MV-4-11 (cell line): ENCODE data around the gene SPINK9.
"Not testable (repeated sequence)": the region's sequence is repeated elsewhere in the genome, so short reads cannot be mapped to it uniquely, and the experiment has no call there.

Experiments
- DNase-seq: peaks from one replicate; lab custom pipeline; 2025; lab: John Stamatoyannopoulos, UW

Gene SPINK9, protein sequence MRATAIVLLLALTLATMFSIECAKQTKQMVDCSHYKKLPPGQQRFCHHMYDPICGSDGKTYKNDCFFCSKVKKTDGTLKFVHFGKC

DNA sequence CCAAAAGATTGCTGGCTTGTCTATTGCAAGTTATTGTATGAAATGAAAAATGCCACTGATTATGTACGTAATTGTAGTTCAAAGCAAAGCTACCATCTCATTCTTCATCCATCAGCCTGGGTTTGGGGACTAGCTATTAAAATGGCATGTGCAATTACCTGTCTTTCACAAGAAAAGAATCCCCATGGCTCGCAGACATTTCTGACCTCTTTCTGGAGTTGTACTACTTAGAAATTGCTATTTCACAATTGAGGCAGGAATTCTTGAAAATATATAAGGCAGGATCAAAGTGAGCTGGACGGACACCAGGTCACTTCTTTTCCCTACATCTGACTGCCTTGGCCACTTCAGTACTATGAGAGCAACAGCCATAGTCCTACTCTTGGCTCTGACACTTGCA is at the start of gene SPINK9:
TSS of gene SPINK9 (plus strand) at position 301 of the 400 bp plus-strand sequence. CDS start at position 356, 55 bp downstream.
- DNase-seq: no peak

DNA sequence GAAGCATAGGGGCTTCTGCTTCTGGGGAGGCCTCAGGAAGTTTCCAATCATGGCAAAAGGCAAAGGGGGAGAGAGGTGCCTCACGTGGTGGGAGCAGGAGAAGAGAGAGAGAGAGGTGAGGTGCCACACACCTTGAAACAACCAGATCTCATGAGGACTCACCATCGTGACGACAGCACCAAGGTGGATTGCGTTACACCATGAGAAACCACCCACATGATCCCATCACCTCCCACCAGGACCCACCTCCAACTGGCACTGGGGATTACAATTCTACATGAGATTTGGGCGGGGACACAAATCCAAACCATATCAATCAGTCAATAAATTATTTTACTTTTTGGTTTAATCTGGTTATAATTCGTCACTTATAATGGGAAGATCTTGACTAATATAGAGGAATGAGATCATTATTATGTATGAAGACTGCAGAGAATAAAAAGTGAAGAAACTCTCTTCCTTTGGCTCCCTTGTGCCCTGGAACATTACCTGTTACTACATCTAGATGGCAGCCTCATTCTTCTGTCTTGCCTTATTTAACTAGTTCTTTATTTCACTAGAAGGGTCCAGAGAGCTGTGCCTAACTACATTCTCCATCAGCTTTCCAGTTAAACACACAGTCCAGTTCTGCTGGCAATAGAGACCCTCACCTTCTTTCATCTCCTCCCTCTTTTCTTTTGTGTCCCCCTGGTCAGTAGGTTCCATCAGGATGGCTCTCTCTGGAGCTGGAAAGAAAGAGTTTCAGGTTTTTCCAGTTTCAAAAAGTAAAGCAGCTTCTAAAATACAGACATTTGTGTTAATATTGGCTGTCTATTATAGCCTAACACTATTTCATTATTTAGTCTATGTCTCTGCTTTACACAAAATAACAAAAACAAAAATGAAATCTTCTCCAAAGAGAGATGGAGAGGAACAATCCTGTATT is 44.8 kb upstream of the SPINK9 start:
- DNase-seq: peak; percentile 5

DNA sequence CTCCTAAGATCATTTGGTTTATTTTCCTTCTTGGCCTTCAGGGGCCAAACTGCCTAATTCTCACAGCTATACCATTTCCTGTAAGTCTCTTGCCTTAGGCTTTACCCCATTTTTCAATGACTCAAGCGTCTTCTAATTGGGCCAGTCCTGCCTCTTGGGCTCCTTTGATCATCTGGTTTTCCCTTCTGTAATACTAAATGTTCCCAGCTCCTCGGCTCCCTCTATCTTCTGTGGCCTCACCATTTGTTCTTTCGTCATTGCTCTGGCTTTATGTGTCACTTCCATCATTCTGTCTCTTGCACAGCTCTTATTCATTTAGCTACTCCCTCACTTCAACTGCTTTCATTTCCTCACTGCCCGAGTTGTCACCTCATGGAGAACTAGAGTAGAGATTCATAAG is 37.6 kb upstream of the SPINK9 start:
- DNase-seq: no peak

DNA sequence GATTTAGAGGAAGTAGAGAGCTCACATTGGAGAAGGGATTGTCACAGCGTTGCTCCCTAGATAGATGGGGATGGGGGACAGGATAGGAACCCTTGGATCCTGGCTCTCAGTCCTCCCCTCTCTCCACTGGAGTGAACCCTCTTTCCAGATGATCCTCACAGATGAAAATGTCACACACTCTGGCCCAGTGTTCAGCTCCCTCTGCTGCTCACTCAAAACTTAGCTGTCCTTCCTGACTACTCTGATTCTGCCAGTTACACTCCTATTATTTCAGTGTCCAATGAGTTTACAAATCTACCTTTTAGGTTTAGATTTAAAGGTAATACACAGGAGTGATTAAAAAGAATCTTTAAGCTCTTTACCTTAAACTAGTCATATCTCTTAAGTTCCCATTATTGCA is 28.9 kb upstream of the SPINK9 start:
- no peak for DNase-seq

DNA sequence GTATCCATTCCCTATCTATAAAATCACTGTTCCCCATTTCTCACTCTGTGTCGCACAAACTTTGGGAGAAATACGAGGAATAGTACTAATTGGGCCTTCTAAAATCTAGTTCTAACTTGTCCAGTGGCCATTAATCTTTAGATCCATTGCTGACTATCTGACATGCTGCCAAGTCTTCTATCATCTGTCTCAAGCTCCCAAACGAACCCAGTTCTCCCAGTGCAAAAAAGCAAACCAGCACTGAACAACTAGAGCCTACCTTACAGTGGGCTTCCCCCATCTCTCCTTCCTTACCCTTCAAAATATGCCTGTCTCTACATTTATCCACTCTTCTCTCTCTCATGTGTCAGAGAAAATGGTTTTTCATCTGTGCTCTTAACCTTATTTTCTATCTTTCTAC is 26.3 kb upstream of the SPINK9 start:
- DNase-seq: no peak

DNA sequence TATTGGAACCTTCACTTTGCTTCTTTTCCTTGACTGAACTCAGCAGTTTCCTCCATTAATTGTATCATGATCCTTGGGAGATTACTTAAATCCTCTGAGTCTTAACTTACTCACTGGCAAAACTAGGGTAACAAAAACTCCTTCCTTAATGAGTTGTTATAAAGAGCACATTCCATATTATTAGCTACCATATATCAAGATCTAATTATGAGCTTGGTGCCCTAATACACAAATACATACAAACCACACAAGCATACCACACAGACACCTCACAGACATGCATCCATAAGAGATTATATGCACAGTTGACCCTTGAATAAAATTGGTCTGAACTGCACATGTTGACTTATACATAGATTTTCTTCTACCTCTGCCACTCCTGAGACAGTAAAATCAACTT is 25.6 kb upstream of the SPINK9 start:
- DNase-seq: no peak

DNA sequence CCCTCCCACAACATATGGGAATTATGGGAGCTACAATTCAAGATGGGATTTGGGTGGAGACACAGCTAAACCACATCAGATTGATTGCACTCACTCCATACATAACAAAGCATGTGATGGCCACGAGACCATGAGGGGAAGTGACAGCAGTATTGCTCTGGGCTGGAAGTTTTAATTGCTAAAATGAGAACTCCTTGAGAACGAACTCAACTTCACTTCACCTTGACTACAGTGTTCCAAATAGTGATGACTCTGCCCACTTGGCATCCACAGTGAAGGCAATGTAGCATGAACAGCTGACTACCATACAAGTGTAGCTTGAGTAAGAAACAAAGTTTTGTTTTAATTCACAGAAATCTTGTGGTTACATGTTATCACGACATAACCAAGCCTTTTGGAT is 23.9 kb upstream of the SPINK9 start:
- no peak for DNase-seq

DNA sequence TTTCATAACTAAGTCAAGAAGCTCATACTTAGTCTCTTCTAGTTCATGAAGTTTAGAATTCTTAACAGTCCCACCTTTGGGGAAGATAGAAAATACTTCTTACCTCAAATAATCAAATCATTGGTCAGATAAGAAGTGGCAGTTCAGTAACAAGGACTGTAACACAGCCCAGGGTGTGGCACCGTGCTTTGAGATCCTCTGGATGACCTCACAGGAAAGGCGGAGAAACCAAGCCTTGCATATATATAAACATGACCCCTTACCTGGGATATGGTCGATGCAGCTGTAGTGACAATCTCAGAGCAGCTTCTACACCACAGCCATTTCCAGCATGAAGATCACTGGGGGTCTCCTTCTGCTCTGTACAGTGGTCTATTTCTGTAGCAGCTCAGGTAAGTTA is 23.2 kb upstream of the SPINK9 start, which contains the start of gene SPINK7:
TSS of gene SPINK7 (plus strand) at position 271 of the 400 bp plus-strand sequence. CDS start at position 332, 61 bp downstream.
- DNase-seq: no peak

DNA sequence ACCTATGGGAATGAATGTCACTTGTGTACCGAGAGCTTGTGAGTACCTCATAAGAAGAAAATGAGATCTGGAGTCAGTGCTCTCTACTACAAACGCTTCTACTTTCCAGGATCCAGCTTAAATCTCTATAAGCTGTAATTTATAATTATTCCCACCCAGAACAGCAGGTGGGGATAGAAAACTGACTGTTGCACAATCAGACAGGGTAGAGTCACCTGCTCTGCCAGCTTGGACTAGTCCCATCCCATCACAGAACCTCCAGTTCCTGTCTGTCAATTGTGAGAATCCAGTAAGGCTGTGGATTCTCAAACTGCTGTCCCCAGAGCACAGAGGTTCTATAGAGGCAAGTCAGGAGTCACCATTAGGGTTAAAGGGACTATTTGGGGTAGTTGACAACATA is 21.2 kb upstream of the SPINK9 start:
- DNase-seq: no peak

DNA sequence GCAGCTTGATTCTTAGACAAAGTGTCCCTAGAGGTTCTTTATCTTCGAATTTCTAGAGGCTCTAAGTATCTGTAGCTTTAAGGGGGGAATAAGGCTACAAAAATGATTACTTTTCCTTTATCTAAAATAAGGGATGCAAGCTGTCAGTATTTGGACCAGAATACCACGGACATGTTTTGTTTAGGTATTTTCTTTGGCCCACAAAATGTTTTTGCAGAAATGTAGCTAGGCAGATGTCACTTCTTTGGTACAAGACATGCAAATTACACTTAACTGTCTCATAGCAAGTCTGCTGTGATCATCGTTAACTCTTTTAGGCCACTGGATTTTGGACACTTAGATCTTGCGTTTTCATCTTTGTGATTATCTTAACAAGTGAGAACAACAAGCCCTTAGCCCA is 20.6 kb upstream of the SPINK9 start:
- DNase-seq: no peak

DNA sequence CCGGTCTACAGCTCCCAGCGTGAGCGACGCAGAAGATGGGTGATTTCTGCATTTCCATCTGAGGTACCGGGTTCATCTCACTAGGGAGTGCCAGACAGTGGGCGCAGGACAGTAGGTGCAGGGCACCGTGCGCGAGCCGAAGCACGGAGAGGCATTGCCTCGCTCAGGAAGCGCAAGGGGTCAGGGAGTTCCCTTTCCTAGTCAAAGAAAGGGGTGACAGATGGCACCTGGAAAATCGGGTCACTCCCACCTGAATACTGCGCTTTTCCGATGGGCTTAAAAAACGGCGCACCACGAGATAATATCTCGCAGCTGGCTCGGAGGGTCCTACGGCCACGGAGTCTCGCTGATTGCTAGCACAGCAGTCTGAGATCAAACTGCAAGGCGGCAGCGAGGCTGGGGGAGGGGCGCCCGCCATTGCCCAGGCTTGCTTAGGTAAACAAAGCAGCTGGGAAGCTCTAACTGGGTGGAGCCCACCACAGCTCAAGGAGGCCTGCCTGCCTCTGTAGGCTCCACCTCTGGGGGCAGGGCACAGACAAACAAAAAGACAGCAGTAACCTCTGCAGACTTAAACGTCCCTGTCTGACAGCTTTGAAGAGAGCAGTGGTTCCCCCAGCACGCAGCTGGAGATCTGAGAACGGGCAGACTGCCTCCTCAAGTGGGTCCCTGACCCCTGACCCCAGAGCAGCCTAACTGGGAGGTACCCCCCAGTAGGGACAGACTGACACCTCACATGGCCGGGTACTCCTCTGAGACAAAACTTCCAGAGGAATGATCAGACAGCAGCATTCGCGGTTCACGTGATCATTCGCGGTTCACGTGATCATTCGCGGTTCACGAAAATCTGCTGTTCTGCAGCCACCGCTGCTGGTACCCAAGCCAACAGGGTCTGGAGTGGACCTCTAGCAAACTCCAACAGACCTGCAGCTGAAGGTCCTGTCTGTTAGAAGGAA is 15.1 kb upstream of the SPINK9 start:
- DNase-seq: not testable (repeated sequence)

DNA sequence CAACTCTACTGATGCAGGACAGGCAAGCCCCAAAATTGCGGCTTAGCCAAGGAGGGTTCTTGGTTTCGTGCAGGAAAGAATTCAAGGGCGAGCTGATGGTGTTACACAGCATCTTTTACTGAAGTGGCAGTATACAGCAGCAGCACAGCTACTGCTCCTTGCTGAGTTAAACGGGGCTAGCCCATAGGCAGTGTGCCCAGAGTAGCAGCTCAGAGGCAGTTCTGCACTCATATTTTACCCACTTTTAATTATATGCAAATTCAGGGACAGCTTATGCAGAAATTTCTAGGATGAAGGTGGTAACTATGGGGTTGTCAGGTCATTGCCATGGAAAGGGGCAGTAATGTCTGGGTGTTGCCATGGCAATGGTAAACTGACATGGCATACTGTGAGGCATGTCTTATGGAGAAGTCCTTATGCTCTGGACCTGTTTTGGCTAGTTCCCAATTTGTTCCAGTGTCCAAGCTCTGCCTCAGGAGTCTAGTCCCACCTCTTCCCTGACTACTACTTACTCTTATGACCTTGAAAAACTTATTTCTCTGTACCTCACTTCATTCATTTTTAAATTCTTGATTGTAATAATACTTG is 2.0 kb upstream of the SPINK9 start:
- no peak for DNase-seq

DNA sequence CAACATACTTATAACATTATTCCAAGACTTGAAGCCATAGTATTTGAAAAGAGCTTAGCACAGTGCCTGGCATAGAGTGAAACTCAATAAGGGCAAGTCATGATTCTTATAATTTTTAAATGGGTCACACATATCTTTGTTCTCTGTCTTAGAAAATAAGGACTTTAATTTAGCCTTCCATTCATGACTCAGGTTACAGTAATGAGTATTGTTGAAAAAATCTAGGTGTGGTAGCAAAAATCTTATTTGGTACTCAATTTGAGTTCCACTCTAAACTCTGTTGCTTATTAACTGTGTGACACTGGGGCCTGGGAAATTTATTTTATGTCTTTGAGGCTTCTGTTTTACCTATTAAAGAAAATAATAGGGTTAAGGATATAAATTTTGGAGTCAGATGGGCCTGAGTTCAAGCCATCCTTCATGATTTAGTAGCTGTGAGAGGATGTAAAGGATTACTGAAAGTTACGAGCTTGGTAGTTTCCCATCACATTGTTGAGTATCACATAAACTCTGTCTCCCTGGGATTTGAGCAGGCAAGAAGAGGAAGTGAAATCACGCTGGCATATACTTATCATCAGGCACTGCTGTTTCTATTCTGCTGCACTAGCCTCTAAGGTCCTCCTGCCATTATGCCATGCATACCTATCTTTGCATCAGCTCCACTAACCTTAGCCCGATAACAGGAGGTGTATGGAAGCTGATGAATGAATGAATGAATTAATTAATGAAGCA is 1.5 kb downstream of the SPINK9 start:
- peak; percentile 90 for DNase-seq

DNA sequence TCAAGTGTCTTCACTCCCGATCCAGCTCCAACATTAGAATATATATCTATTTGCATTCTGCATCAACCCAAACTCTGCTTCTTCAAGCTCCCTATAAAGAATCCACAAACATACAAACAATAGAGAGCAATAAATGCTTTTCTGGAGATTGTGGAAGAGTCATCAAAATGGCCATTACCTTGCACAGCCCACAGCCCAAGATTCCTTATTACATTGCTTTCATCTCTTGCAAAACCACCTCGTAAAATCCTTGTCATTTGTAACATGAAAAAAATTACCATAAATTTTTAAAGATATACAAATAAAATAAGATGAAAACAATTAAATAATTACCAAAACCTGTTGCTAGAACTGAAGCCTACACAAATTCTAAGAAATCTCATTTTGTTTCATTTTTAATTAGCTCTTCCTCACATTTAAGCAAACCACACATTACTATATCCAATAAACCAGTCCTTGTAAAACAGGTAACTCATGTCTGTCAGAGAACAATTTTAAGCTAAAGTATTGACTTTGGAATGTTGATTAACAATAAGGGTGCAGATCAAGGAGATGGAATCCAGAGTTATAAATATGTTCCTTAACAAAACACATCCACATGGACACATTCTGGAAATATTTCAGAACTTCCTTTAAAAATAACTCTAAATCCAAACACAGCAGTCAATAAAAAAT is 7.1 kb downstream of the SPINK9 start:
- DNase-seq: no peak

DNA sequence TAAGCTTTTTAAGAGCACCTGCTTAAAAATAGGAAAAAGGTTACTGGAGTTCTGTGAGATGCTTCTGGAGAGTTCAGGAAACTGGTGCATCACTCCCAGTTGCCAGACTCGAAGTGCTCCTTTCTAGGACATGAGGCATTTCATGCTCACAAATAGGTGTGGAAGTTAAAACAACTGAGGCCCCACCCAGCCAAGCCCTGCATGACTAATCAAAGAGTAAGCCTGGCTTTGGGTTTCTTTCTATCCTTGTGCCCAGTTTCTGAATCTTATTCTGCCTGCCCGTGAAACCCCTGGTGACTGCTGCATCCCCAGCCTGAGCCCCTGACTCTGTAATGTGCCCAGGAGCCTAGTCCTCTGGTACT is 7.7 kb downstream of the SPINK9 start:
- DNase-seq: peak; percentile 43

DNA sequence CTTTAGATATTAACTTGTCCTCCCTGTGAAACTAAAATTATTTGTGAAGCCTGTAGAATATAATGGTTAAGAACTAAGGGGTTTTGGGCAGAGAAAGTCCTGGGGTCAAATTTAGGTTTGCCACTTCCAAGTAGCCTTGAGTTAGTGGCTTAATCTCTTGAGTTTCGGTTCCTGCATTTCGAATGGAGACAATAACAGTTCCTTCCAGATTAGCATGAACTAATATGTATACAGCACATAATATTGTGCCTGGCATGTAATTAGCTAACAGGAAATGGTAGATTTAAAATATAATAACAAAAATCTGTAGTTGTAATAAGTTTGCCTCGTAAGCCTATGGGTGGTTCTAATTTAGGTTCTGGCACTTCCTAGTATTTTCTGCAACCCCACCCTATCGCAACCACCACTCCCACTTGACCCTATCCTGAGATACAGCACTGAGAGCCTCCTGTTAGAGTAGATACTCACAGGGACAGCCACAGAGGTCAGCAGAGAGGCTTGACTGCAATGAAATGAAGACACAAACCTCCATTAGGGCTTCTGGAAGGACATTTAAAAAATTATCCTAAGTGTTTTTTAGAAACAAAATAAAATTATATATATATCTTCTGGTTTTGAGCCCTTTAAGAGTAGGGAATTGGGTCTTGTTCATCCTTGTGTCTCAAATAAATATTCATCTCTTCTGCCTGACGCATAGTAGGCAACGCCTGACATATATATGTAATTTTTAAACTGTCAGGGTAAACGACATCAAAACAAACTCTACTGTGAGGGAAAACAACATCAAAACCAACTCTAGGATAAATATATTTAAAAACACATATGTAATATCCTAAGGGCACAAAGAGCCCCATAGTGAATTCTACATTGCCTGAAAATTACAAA is 8.5 kb downstream of the SPINK9 start:
- peak; percentile 90 for DNase-seq

DNA sequence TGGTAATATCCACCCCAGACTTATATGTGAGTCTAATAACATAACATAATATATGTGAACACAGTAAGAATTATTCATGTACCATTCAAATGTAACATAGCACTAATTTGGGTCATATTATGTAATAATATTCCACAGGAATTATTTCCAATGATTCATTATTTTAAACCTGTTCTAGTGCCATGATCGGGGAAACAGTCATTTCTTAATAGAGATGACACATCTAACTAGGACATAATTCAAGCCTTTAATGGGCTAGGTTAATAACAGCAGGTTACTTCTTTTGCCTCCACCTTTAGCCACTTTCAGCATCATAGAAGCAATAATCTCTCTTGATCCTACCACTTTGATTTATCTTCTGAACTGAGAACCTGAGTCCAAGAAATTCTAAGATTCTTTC is 12.3 kb downstream of the SPINK9 start:
- no peak for DNase-seq

DNA sequence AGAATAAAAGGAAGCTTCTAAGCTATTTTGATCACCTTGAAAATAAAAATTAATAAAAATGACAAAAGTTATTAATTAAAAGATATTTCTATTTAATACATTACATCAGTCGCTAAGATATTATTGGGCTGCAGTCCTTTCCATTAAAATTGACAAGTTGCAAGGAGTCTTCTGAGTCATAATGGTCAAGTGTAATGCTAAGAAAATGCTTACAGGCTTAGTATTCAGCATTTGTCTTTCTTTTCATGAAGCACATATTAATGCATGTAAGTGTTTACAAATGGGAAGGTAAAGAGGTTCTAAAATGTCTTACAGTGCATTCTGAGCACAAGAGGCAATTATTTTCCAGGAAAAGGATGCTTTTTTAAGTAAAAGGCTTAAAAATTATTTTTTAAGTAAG is 17.3 kb downstream of the SPINK9 start:
- DNase-seq: no peak

DNA sequence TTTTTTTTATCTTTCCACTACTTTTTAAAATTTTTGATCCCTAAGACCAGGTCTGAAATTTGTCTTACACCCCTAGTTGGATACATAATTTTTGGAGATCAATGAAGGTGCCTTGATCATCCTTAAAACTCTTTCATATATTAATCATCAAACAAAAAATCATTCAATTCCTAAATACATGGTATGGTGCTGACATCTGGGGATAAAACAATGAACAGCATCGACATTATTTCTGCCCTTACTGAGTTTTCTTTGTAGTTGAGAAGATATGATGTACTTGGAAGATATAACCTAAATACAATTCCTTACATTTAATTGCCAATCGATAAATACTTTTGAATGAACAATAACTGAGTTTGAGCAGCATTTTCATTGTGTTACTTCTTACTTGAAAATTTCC is 18.3 kb downstream of the SPINK9 start:
- DNase-seq: no peak

DNA sequence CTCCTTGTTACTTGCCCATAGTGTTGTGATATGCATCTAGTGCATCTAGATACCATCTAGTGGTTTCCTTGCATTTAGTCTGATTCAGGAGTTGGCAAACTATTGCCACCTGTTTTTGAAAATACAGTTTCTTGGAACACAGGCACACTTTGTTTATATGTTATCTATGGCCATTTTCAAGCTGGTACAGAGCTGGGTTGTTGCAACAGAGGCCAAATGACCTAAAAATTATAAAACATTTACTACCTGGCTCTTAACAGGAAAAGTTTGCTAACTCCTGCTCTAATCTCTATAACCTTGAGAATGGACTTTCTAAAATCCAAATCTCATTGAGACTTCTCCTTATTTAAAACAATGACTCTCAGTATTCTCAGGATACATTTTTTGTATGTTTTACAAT is 29.0 kb downstream of the SPINK9 start:
- DNase-seq: no peak
